GM18526 (cell line): ENCODE data around the gene TCIRG1.

Source experiments
- POLR2A ChIP-seq: IDR thresholded peaks from 3 replicates; pipeline ENCODE4 v1.6.1; 2011; ENCODE audit not compliant: insufficient read length; ENCODE audit errors: extremely low read depth

TCIRG1 gene

GRCh38 chr11:68077617-68078582, 39.1 kb downstream of the TCIRG1 start:
- no peak for TF ChIP-seq POLR2A

GRCh38 chr11:68080860-68081259, 42.0 kb downstream of the TCIRG1 start:
- no peak for TF ChIP-seq POLR2A

- TF ChIP-seq POLR2A, result no peak
These were observed 42.9 kb downstream of the TCIRG1 start for GRCh38 chr11:68081691-68082090.

- no peak for TF ChIP-seq POLR2A
These were observed 43.7 kb downstream of the TCIRG1 start for GRCh38 chr11:68082481-68082880.

GRCh38 chr11:68083517-68083916, 44.7 kb downstream of the TCIRG1 start:
- no peak for TF ChIP-seq POLR2A

- no peak for TF ChIP-seq POLR2A
These were observed 50.9 kb downstream of the TCIRG1 start for GRCh38 chr11:68089679-68090078.

- no peak for TF ChIP-seq POLR2A
These were observed 51.5 kb downstream of the TCIRG1 start for GRCh38 chr11:68090287-68090686.

- no peak for TF ChIP-seq POLR2A
These were observed 51.9 kb downstream of the TCIRG1 start for GRCh38 chr11:68090706-68091105.

- TF ChIP-seq POLR2A, result no peak
These were observed 53.6 kb downstream of the TCIRG1 start for GRCh38 chr11:68092411-68092810.

- no peak for TF ChIP-seq POLR2A
These were observed 54.7 kb downstream of the TCIRG1 start for GRCh38 chr11:68093565-68093964.

GRCh38 chr11:68096962-68097361, 58.1 kb downstream of the TCIRG1 start:
- TF ChIP-seq POLR2A, result no peak

GRCh38 chr11:68099057-68099456, 60.2 kb downstream of the TCIRG1 start:
- TF ChIP-seq POLR2A, result no peak

GRCh38 chr11:68099474-68100405, 60.9 kb downstream of the TCIRG1 start:
- TF ChIP-seq POLR2A, result no peak
